IMR-90 (cell line): Measurements from ENCODE around the gene MS4A2.

Experiments used
- BHLHE40 ChIP-seq: fragments of 150-350 bp; IDR thresholded peaks from 2 replicates; pipeline ENCODE4 v1.6.1; 2016; ENCODE audit warnings: mild to moderate bottlenecking, low read depth, low read length
- CEBPB ChIP-seq: IDR thresholded peaks from 2 replicates; pipeline ENCODE4 v1.6.1; 2012; ENCODE audit warnings: low read depth, low read length, improper control_type of control experiment
- CHD1 ChIP-seq: IDR thresholded peaks from 2 replicates; pipeline ENCODE4 v1.6.1; 2012; ENCODE audit warnings: low read depth, low read length, improper control_type of control experiment
- CTCF ChIP-seq: conservative IDR thresholded peaks from 2 replicates; pipeline ENCODE4 v1.5.1; 2012; ENCODE audit warnings: mild to moderate bottlenecking, low read depth, low read length, improper control_type of control experiment
- ELK1 ChIP-seq: fragments of 150-350 bp; IDR thresholded peaks from 2 replicates; pipeline ENCODE4 v1.6.1; 2016; ENCODE audit warnings: low read depth, mild to moderate bottlenecking, low read length, moderate library complexity, borderline replicate concordance
- MAFK ChIP-seq: IDR thresholded peaks from 2 replicates; pipeline ENCODE4 v1.6.1; 2012; ENCODE audit warnings: low read depth, low read length, improper control_type of control experiment
- MAZ ChIP-seq: IDR thresholded peaks from 2 replicates; pipeline ENCODE4 v1.6.1; 2012; ENCODE audit warnings: low read depth, mild to moderate bottlenecking, low read length, improper control_type of control experiment, moderate library complexity, borderline replicate concordance
- POLR2A ChIP-seq: IDR thresholded peaks from 2 replicates; pipeline ENCODE4 v1.6.1; 2012; ENCODE audit warnings: mild to moderate bottlenecking, low read depth, low read length
- RAD21 ChIP-seq: IDR thresholded peaks from 2 replicates; pipeline ENCODE4 v1.6.1; 2012; ENCODE audit warnings: low read length, improper control_type of control experiment
- RCOR1 ChIP-seq: IDR thresholded peaks from 2 replicates; pipeline ENCODE4 v1.6.1; 2012; ENCODE audit warnings: mild to moderate bottlenecking, low read length, improper control_type of control experiment; ENCODE audit not compliant: insufficient replicate concordance
- SMC3 ChIP-seq: fragments of 150-350 bp; IDR thresholded peaks from 2 replicates; pipeline ENCODE4 v1.6.1; 2016; ENCODE audit warnings: low read depth, mild to moderate bottlenecking, antibody characterized with exemption, low read length, moderate library complexity

- TF ChIP-seq CTCF (no peak), MAZ (no peak), RCOR1 (no peak), CEBPB (no peak), ELK1 (no peak), CHD1 (no peak), POLR2A (no peak), SMC3 (no peak), BHLHE40 (no peak), MAFK (no peak), RAD21 (no peak; the same call in 1 of the 2 replicates)
These were observed 42.0 kb downstream of the MS4A2 start for GRCh38 chr11:60130496-60130895.
